ENCODE data around the gene CAMTA1.

The CAMTA1 gene

DNA sequence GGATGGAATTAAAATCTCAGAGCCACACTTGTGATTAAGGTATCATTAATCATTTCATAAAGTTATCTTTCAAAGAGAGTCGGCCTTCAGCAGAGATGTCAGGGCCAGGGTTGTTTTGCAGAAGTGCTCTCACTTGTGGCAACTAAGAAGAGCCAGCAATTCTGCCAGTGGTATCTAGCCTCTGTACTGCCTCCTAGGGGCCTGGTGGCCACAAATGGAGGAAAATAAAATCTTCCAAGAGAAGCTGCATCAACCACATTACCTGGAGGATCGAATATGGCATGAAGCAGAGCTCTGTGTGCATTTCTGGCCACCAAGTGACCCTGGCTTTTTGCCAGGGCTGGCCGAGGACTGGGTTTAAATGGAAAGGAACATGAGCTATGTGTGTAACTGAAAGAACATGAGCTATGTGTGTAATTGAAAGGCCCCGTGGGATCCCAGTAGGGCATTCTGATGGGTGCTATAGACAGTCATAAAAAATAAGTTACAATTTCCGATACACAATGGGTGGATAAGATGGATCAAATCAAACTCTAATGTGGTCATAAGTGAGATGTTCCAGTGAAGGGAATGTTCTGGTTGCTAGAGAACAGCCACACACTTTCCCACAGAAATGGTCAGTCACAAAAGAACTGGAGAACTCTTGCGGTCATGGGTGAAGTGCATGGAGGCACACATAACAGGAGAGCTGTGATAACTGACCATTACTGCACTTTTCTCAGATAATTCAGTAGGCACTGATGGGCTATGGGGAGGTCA is 335.8 kb downstream of the CAMTA1 start:
- Histone ChIP-seq H3K36me3 (ENCODE audit: control insufficient read depth in 2 of 2, insufficient read depth in 1 of 2, low read length in 2 of 2) (no peaks in the 10 kb centered on the region), H3K4me3 (ENCODE audit: low read depth, low read length) (no peak overlapping the region), H3K9me3 (ENCODE audit: control insufficient read depth, insufficient read depth, low read depth, low read length) (no peaks in the 10 kb centered on the region), H3K27ac (ENCODE audit: extremely low read depth, low read depth, low read length) (no peak overlapping the region), H3K4me1 (ENCODE audit: control insufficient read depth, insufficient read depth, low read length) (no peaks in the 10 kb centered on the region)
- ChIA-PET POLR2A (no interaction called here), CTCF (interaction anchor here (1.0 to 1.1 kb wide), 2 partner anchors 9 to 183 kb away, joined by 3 to 4 read pairs; no protein-coding TSS in a partner anchor)
- TF ChIP-seq ZNF175 (tag by site-specific recombination; IDR thresholded peaks at IDR 0.05): no peak
- TF ChIP-seq ZNF830 (tag by site-specific recombination; IDR thresholded peaks at IDR 0.05; ENCODE audit: low read depth): no peak
- TF ChIP-seq, protein P1, sequence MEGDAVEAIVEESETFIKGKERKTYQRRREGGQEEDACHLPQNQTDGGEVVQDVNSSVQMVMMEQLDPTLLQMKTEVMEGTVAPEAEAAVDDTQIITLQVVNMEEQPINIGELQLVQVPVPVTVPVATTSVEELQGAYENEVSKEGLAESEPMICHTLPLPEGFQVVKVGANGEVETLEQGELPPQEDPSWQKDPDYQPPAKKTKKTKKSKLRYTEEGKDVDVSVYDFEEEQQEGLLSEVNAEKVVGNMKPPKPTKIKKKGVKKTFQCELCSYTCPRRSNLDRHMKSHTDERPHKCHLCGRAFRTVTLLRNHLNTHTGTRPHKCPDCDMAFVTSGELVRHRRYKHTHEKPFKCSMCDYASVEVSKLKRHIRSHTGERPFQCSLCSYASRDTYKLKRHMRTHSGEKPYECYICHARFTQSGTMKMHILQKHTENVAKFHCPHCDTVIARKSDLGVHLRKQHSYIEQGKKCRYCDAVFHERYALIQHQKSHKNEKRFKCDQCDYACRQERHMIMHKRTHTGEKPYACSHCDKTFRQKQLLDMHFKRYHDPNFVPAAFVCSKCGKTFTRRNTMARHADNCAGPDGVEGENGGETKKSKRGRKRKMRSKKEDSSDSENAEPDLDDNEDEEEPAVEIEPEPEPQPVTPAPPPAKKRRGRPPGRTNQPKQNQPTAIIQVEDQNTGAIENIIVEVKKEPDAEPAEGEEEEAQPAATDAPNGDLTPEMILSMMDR (tag by site-specific recombination; IDR thresholded peaks at IDR 0.05): no peak
- no peak for TF ChIP-seq ZNF621 (tag by site-specific recombination; IDR thresholded peaks at IDR 0.05)
- no peak for TF ChIP-seq KLF8 (tag by site-specific recombination; IDR thresholded peaks at IDR 0.05)
- TF ChIP-seq ZNF677 (tag by site-specific recombination; IDR thresholded peaks at IDR 0.05): no peak
- TF ChIP-seq ZNF843 (tag by site-specific recombination; IDR thresholded peaks at IDR 0.05): no peak
- TF ChIP-seq, protein P2, sequence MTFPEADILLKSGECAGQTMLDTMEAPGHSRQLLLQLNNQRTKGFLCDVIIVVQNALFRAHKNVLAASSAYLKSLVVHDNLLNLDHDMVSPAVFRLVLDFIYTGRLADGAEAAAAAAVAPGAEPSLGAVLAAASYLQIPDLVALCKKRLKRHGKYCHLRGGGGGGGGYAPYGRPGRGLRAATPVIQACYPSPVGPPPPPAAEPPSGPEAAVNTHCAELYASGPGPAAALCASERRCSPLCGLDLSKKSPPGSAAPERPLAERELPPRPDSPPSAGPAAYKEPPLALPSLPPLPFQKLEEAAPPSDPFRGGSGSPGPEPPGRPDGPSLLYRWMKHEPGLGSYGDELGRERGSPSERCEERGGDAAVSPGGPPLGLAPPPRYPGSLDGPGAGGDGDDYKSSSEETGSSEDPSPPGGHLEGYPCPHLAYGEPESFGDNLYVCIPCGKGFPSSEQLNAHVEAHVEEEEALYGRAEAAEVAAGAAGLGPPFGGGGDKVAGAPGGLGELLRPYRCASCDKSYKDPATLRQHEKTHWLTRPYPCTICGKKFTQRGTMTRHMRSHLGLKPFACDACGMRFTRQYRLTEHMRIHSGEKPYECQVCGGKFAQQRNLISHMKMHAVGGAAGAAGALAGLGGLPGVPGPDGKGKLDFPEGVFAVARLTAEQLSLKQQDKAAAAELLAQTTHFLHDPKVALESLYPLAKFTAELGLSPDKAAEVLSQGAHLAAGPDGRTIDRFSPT (tag by site-specific recombination; IDR thresholded peaks at IDR 0.05): no peak
- TF ChIP-seq, protein P3, sequence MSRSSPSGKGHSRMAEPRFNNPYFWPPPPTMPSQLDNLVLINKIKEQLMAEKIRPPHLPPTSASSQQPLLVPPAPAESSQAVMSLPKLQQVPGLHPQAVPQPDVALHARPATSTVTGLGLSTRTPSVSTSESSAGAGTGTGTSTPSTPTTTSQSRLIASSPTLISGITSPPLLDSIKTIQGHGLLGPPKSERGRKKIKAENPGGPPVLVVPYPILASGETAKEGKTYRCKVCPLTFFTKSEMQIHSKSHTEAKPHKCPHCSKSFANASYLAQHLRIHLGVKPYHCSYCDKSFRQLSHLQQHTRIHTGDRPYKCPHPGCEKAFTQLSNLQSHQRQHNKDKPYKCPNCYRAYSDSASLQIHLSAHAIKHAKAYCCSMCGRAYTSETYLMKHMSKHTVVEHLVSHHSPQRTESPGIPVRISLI (tag by site-specific recombination; IDR thresholded peaks at IDR 0.05): no peak
- TF ChIP-seq SP2 (tag by site-specific recombination; IDR thresholded peaks at IDR 0.05): no peak
- TF ChIP-seq, protein P4, sequence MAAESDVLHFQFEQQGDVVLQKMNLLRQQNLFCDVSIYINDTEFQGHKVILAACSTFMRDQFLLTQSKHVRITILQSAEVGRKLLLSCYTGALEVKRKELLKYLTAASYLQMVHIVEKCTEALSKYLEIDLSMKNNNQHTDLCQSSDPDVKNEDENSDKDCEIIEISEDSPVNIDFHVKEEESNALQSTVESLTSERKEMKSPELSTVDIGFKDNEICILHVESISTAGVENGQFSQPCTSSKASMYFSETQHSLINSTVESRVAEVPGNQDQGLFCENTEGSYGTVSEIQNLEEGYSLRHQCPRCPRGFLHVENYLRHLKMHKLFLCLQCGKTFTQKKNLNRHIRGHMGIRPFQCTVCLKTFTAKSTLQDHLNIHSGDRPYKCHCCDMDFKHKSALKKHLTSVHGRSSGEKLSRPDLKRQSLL (tag by site-specific recombination; IDR thresholded peaks at IDR 0.05): no peak
- no peak for TF ChIP-seq ZNF777 (tag by site-specific recombination; IDR thresholded peaks at IDR 0.05; ENCODE audit: borderline replicate concordance)
- TF ChIP-seq ZNF707 (tag by site-specific recombination; IDR thresholded peaks at IDR 0.05): no peak
- no peak for TF ChIP-seq ZNF266 (tag by site-specific recombination; IDR thresholded peaks at IDR 0.05; ENCODE audit: low read depth)
- no peak for TF ChIP-seq ZNF501 (tag by site-specific recombination; IDR thresholded peaks at IDR 0.05)
- TF ChIP-seq ZNF76 (tag by site-specific recombination; IDR thresholded peaks at IDR 0.05; ENCODE audit: borderline replicate concordance, low read depth): no peak

DNA sequence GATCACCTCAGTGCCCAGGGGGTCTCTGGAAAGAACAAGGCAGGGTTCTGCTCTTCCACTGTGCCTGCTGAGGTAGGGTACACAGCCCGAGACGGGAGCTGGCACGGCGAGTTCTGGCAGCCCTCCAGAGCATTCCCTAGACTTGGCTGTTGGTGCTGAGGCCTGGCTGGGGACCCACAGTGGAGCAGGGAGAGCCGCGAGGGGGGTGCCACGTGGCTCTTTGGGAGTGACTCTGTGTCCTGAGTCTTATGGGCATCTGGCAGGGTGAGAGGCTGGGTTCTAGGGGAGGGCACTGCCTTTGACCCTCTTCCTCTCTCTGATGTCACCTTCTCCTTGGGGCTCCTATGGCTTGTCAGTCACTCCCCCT is 336.4 kb downstream of the CAMTA1 start:
- no peak overlapping the region for H3K4me3 ChIP-seq (ENCODE audit: low read depth, low read length)
- H3K27ac ChIP-seq (ENCODE audit: extremely low read depth, low read depth, low read length): no peak overlapping the region
- H3K36me3 ChIP-seq (ENCODE audit: control insufficient read depth in 2 of 2, insufficient read depth in 1 of 2, low read length in 2 of 2): no peaks in the 10 kb centered on the region
- CTCF ChIA-PET: interaction anchor here (1.0 to 1.2 kb wide), 3 partner anchors 10 to 182 kb away, joined by 3 to 6 read pairs (median 4); no protein-coding TSS in a partner anchor
- H3K9me3 ChIP-seq (ENCODE audit: control insufficient read depth, insufficient read depth, low read depth, low read length): no peaks in the 10 kb centered on the region
- H3K4me1 ChIP-seq (ENCODE audit: control insufficient read depth, insufficient read depth, low read length): no peaks in the 10 kb centered on the region
- TF ChIP-seq ZNF624 (tag by site-specific recombination; IDR thresholded peaks at IDR 0.05) (no peak), GLIS1 (tag by site-specific recombination; IDR thresholded peaks at IDR 0.05) (peak; percentile 24; the same call in 1 of the 2 replicates)
- POLR2A ChIA-PET: no interaction called here

Data from HEK293 (cell line).